Measurements from ENCODE around the gene SETDB2.

Gene SETDB2

GRCh38 chr13:49407936-49408335 is 36.1 kb upstream of the SETDB2 start:
- no peak overlapping the region for H3K27ac ChIP-seq (ENCODE audit: low read depth, low read length)
- no peaks in the 10 kb centered on the region for H3K27me3 ChIP-seq (ENCODE audit: control insufficient read depth in 1 of 2, insufficient read depth in 2 of 2, low read length in 2 of 2)

GRCh38 chr13:49409008-49409407 is 35.1 kb upstream of the SETDB2 start:
- Histone ChIP-seq H3K27me3 (ENCODE audit: control insufficient read depth in 1 of 2, insufficient read depth in 2 of 2, low read length in 2 of 2) (no peaks in the 10 kb centered on the region), H3K36me3 (ENCODE audit: control insufficient read depth in 1 of 2, insufficient read depth in 2 of 2, low read length in 2 of 2) (no peaks in the 10 kb centered on the region), H3K9me3 (ENCODE audit: control insufficient read depth in 1 of 2, low read length in 2 of 2) (peaks cover 0 to 11% of the 10 kb centered on the region in 2 donors), H3K9ac (ENCODE audit: low read depth in 1 of 2, low read length in 2 of 2) (no peak overlapping the region), H3K27ac (ENCODE audit: low read depth, low read length) (no peak overlapping the region), H3K4me3 (ENCODE audit: low read depth in 1 of 2, low read length in 2 of 2) (no peak overlapping the region), H3K4me1 (ENCODE audit: control insufficient read depth in 1 of 2, insufficient read depth in 2 of 2, low read length in 2 of 2) (no peaks in the 10 kb centered on the region)

More at GRCh38 chr13:49407936-49408335, 36.1 kb upstream of the SETDB2 start:
- Histone ChIP-seq H3K36me3 (ENCODE audit: control insufficient read depth in 1 of 2, insufficient read depth in 2 of 2, low read length in 2 of 2) (no peaks in the 10 kb centered on the region), H3K4me1 (ENCODE audit: control insufficient read depth in 1 of 2, insufficient read depth in 2 of 2, low read length in 2 of 2) (no peaks in the 10 kb centered on the region), H3K9ac (ENCODE audit: low read depth in 1 of 2, low read length in 2 of 2) (no peak overlapping the region), H3K9me3 (ENCODE audit: control insufficient read depth in 1 of 2, low read length in 2 of 2) (peaks cover 0 to 12% of the 10 kb centered on the region in 2 donors), H3K4me3 (ENCODE audit: low read depth in 1 of 2, low read length in 2 of 2) (no peak overlapping the region)

- Histone ChIP-seq H3K27me3 (ENCODE audit: control insufficient read depth in 1 of 2, insufficient read depth in 2 of 2, low read length in 2 of 2) (no peaks in the 10 kb centered on the region), H3K4me3 (ENCODE audit: low read depth in 1 of 2, low read length in 2 of 2) (no peak overlapping the region), H3K4me1 (ENCODE audit: control insufficient read depth in 1 of 2, insufficient read depth in 2 of 2, low read length in 2 of 2) (no peaks in the 10 kb centered on the region), H3K36me3 (ENCODE audit: control insufficient read depth in 1 of 2, insufficient read depth in 2 of 2, low read length in 2 of 2) (no peaks in the 10 kb centered on the region), H3K27ac (ENCODE audit: low read depth, low read length) (no peak overlapping the region), H3K9ac (ENCODE audit: low read depth in 1 of 2, low read length in 2 of 2) (no peak overlapping the region), H3K9me3 (ENCODE audit: control insufficient read depth in 1 of 2, low read length in 2 of 2) (peaks cover 0 to under 1% of the 10 kb centered on the region in 2 donors)
Observed at GRCh38 chr13:49410006-49410405, 34.1 kb upstream of the SETDB2 start.

GRCh38 chr13:49410477-49410876 is 33.6 kb upstream of the SETDB2 start:
- Histone ChIP-seq H3K36me3 (ENCODE audit: control insufficient read depth in 1 of 2, insufficient read depth in 2 of 2, low read length in 2 of 2) (no peaks in the 10 kb centered on the region), H3K4me3 (ENCODE audit: low read depth in 1 of 2, low read length in 2 of 2) (no peak overlapping the region), H3K27me3 (ENCODE audit: control insufficient read depth in 1 of 2, insufficient read depth in 2 of 2, low read length in 2 of 2) (no peaks in the 10 kb centered on the region), H3K9ac (ENCODE audit: low read depth in 1 of 2, low read length in 2 of 2) (no peak overlapping the region), H3K4me1 (ENCODE audit: control insufficient read depth in 1 of 2, insufficient read depth in 2 of 2, low read length in 2 of 2) (no peaks in the 10 kb centered on the region), H3K9me3 (ENCODE audit: control insufficient read depth in 1 of 2, low read length in 2 of 2) (no peaks in the 10 kb centered on the region), H3K27ac (ENCODE audit: low read depth, low read length) (no peak overlapping the region)

- no peak overlapping the region for H3K9ac ChIP-seq (ENCODE audit: low read depth in 1 of 2, low read length in 2 of 2)
- H3K4me1 ChIP-seq (ENCODE audit: control insufficient read depth in 1 of 2, insufficient read depth in 2 of 2, low read length in 2 of 2), result no peaks in the 10 kb centered on the region
- no peak overlapping the region for H3K4me3 ChIP-seq (ENCODE audit: low read depth in 1 of 2, low read length in 2 of 2)
- H3K9me3 ChIP-seq (ENCODE audit: control insufficient read depth in 1 of 2, low read length in 2 of 2), result no peaks in the 10 kb centered on the region
- no peak overlapping the region for H3K27ac ChIP-seq (ENCODE audit: low read depth, low read length)
- H3K27me3 ChIP-seq (ENCODE audit: control insufficient read depth in 1 of 2, insufficient read depth in 2 of 2, low read length in 2 of 2), result no peaks in the 10 kb centered on the region
- H3K36me3 ChIP-seq (ENCODE audit: control insufficient read depth in 1 of 2, insufficient read depth in 2 of 2, low read length in 2 of 2), result no peaks in the 10 kb centered on the region
Observed at GRCh38 chr13:49411353-49411752, 32.7 kb upstream of the SETDB2 start.

GRCh38 chr13:49412749-49413148 is 31.3 kb upstream of the SETDB2 start:
- Histone ChIP-seq H3K4me1 (ENCODE audit: control insufficient read depth in 1 of 2, insufficient read depth in 2 of 2, low read length in 2 of 2) (no peaks in the 10 kb centered on the region), H3K9me3 (ENCODE audit: control insufficient read depth in 1 of 2, low read length in 2 of 2) (no peaks in the 10 kb centered on the region), H3K4me3 (ENCODE audit: low read depth in 1 of 2, low read length in 2 of 2) (no peak overlapping the region), H3K36me3 (ENCODE audit: control insufficient read depth in 1 of 2, insufficient read depth in 2 of 2, low read length in 2 of 2) (no peaks in the 10 kb centered on the region), H3K27ac (ENCODE audit: low read depth, low read length) (no peak overlapping the region), H3K9ac (ENCODE audit: low read depth in 1 of 2, low read length in 2 of 2) (no peak overlapping the region), H3K27me3 (ENCODE audit: control insufficient read depth in 1 of 2, insufficient read depth in 2 of 2, low read length in 2 of 2) (no peaks in the 10 kb centered on the region)

- H3K4me1 ChIP-seq (ENCODE audit: control insufficient read depth in 1 of 2, insufficient read depth in 2 of 2, low read length in 2 of 2), result no peaks in the 10 kb centered on the region
- no peaks in the 10 kb centered on the region for H3K27me3 ChIP-seq (ENCODE audit: control insufficient read depth in 1 of 2, insufficient read depth in 2 of 2, low read length in 2 of 2)
- H3K27ac ChIP-seq (ENCODE audit: low read depth, low read length), result no peak overlapping the region
- no peak overlapping the region for H3K9ac ChIP-seq (ENCODE audit: low read depth in 1 of 2, low read length in 2 of 2)
- H3K36me3 ChIP-seq (ENCODE audit: control insufficient read depth in 1 of 2, insufficient read depth in 2 of 2, low read length in 2 of 2), result no peaks in the 10 kb centered on the region
- no peak overlapping the region for H3K4me3 ChIP-seq (ENCODE audit: low read depth in 1 of 2, low read length in 2 of 2)
- no peaks in the 10 kb centered on the region for H3K9me3 ChIP-seq (ENCODE audit: control insufficient read depth in 1 of 2, low read length in 2 of 2)
Observed at GRCh38 chr13:49417161-49417560, 26.9 kb upstream of the SETDB2 start.

GRCh38 chr13:49418206-49418605 is 25.9 kb upstream of the SETDB2 start:
- Histone ChIP-seq H3K36me3 (ENCODE audit: control insufficient read depth in 1 of 2, insufficient read depth in 2 of 2, low read length in 2 of 2) (no peaks in the 10 kb centered on the region), H3K9me3 (ENCODE audit: control insufficient read depth in 1 of 2, low read length in 2 of 2) (no peaks in the 10 kb centered on the region), H3K27ac (ENCODE audit: low read depth, low read length) (no peak overlapping the region), H3K4me1 (ENCODE audit: control insufficient read depth in 1 of 2, insufficient read depth in 2 of 2, low read length in 2 of 2) (no peaks in the 10 kb centered on the region), H3K27me3 (ENCODE audit: control insufficient read depth in 1 of 2, insufficient read depth in 2 of 2, low read length in 2 of 2) (no peaks in the 10 kb centered on the region), H3K9ac (ENCODE audit: low read depth in 1 of 2, low read length in 2 of 2) (no peak overlapping the region), H3K4me3 (ENCODE audit: low read depth in 1 of 2, low read length in 2 of 2) (no peak overlapping the region)

GRCh38 chr13:49419276-49419675 is 24.8 kb upstream of the SETDB2 start:
- no peaks in the 10 kb centered on the region for H3K9me3 ChIP-seq (ENCODE audit: control insufficient read depth in 1 of 2, low read length in 2 of 2)
- H3K9ac ChIP-seq (ENCODE audit: low read depth in 1 of 2, low read length in 2 of 2), result no peak overlapping the region
- no peak overlapping the region for H3K4me3 ChIP-seq (ENCODE audit: low read depth in 1 of 2, low read length in 2 of 2)
- no peak overlapping the region for H3K27ac ChIP-seq (ENCODE audit: low read depth, low read length)
- no peaks in the 10 kb centered on the region for H3K4me1 ChIP-seq (ENCODE audit: control insufficient read depth in 1 of 2, insufficient read depth in 2 of 2, low read length in 2 of 2)
- H3K27me3 ChIP-seq (ENCODE audit: control insufficient read depth in 1 of 2, insufficient read depth in 2 of 2, low read length in 2 of 2), result no peaks in the 10 kb centered on the region
- no peaks in the 10 kb centered on the region for H3K36me3 ChIP-seq (ENCODE audit: control insufficient read depth in 1 of 2, insufficient read depth in 2 of 2, low read length in 2 of 2)

- Histone ChIP-seq H3K9me3 (ENCODE audit: control insufficient read depth in 1 of 2, low read length in 2 of 2) (no peaks in the 10 kb centered on the region), H3K4me1 (ENCODE audit: control insufficient read depth in 1 of 2, insufficient read depth in 2 of 2, low read length in 2 of 2) (no peaks in the 10 kb centered on the region), H3K9ac (ENCODE audit: low read depth in 1 of 2, low read length in 2 of 2) (no peak overlapping the region), H3K4me3 (ENCODE audit: low read depth in 1 of 2, low read length in 2 of 2) (no peak overlapping the region), H3K36me3 (ENCODE audit: control insufficient read depth in 1 of 2, insufficient read depth in 2 of 2, low read length in 2 of 2) (no peaks in the 10 kb centered on the region), H3K27ac (ENCODE audit: low read depth, low read length) (no peak overlapping the region), H3K27me3 (ENCODE audit: control insufficient read depth in 1 of 2, insufficient read depth in 2 of 2, low read length in 2 of 2) (no peaks in the 10 kb centered on the region)
Observed at GRCh38 chr13:49421391-49421790, 22.7 kb upstream of the SETDB2 start.

- Histone ChIP-seq H3K27ac (ENCODE audit: low read depth, low read length) (no peak overlapping the region), H3K9ac (ENCODE audit: low read depth in 1 of 2, low read length in 2 of 2) (no peak overlapping the region), H3K4me3 (ENCODE audit: low read depth in 1 of 2, low read length in 2 of 2) (no peak overlapping the region), H3K4me1 (ENCODE audit: control insufficient read depth in 1 of 2, insufficient read depth in 2 of 2, low read length in 2 of 2) (no peaks in the 10 kb centered on the region), H3K9me3 (ENCODE audit: control insufficient read depth in 1 of 2, low read length in 2 of 2) (no peaks in the 10 kb centered on the region), H3K36me3 (ENCODE audit: control insufficient read depth in 1 of 2, insufficient read depth in 2 of 2, low read length in 2 of 2) (no peaks in the 10 kb centered on the region), H3K27me3 (ENCODE audit: control insufficient read depth in 1 of 2, insufficient read depth in 2 of 2, low read length in 2 of 2) (no peaks in the 10 kb centered on the region)
Observed at GRCh38 chr13:49424011-49424560, 20.0 kb upstream of the SETDB2 start.

All from duodenal mucosa (tissue), 2 donors.